HG03432 (cell line): ENCODE results near the gene NXPE4.
A peak's percentile ranks its signal among the peaks of the same experiment; 100 is the strongest.
"Not testable (repeated sequence)": the region's sequence is repeated elsewhere in the genome, so short reads cannot be mapped to it uniquely, and the experiment has no call there.

ENCODE experiments used
- ATAC-seq: cut with Tn5 transposase; IDR thresholded peaks from one replicate; pipeline ENCODE4 v1.9.1; 2021; ENCODE audit warnings: mild to moderate bottlenecking, moderate library complexity; ENCODE audit not compliant: unreplicated experiment

NXPE4 gene

GRCh38 chr11:114595571-114595970, at the start of gene NXPE4:
Gene NXPE4, minus strand, starts transcription at chr11:114595786. Its CDS starts 1,027 bp downstream, at chr11:114594759.
- no peak for ATAC-seq

- not testable (repeated sequence) for ATAC-seq
Observed at GRCh38 chr11:114639440-114639839, 43.9 kb upstream of the NXPE4 start.

- not testable (repeated sequence) for ATAC-seq
Observed at GRCh38 chr11:114631445-114631965, 35.9 kb upstream of the NXPE4 start.

GRCh38 chr11:114625294-114625693, 29.7 kb upstream of the NXPE4 start:
- ATAC-seq, result no peak

DNA sequence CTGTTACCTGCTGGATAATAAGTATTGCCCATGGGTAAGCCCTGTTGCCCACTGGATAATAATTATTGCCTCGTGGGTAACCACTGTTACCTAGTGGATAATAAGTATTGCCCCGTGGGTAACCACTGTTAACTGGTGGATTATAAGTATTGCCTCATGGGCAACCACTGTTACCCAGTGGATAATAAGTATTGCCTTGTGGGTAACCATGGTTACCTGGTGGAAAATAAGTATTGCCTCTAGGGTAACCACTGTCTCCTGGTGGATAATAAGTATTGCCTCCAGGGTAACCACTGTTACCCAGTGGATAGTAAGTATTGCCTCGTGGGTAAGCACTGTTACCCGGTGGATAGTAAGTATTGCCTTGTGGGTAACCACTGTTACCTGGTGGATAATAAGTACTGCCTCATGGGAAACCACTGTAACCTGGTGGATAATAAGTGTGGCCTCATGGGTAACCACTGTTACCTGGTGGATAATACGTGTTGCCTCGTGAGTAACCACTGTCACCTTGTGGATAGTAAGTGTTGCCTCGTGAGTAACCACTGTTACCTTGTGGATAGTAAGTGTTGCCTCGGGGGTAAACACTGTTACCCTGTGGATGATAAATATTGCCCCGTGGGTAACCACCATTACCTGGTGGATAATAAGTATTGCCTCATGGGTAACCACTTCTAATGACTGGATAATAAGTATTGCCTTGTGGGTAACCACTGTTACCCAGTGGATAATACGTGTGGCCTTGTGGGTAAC, 29.0 kb upstream of the NXPE4 start:
- no peak for ATAC-seq

DNA sequence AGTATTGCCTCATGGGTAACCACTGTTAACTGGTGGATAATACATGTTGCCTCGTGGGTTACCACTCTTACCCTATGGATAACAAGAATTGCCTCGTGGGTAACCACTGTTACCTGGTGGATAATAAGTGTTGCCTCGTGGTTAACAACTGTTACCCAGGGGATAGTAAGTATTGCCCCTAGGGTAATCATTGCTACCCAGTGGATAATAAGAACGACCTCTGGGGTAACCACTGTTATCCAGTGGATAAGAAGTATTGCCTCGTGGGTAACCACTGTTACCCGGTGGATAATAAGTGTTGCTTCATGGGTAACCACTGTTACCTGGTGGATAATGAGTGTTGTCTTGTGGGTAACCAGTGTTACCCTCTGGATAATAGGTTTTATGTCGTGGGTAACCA, 28.1 kb upstream of the NXPE4 start:
- no peak for ATAC-seq

DNA sequence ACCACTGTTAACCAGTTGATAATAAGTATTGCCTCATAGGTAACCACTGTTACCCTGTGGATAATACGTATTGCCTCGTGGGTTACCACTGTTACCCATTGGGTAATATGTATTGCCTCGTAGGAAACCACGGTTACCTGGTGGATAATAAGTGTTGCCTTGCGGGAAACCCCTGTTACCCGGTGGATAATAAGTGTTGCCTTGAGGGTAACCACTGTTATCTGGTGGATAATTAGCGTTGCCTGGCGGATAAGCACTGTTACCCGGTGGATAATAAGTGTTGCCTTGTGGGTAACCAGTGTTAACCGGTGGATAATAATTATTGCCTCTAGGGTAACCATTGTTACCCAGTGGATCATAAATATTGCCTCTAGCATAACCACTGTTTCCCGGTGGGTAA, 27.3 kb upstream of the NXPE4 start:
- ATAC-seq, result no peak

GRCh38 chr11:114621950-114622809, 26.6 kb upstream of the NXPE4 start:
- no peak for ATAC-seq

DNA sequence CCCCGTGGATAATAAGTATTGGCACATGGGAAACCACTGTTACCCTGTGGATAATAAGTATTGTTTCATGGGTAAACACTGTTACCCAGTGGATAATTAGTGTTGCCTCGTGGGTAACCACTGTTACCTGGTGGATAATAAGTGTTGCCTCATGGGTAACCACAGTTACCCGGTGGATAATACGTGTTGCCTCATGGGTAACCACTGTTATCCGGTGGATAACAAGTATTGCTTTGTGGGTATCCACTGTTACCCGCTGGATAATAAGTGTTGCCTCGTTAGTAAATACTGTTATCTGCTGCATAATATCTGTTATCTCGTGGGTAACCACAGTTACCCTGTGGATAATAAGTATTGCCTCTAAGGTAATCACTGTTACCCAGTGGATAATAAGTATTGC, 25.5 kb upstream of the NXPE4 start:
- ATAC-seq, result no peak

- ATAC-seq, result no peak
Observed at GRCh38 chr11:114619659-114620173, 24.1 kb upstream of the NXPE4 start.

- no peak for ATAC-seq
Observed at GRCh38 chr11:114618139-114618538, 22.6 kb upstream of the NXPE4 start.

DNA sequence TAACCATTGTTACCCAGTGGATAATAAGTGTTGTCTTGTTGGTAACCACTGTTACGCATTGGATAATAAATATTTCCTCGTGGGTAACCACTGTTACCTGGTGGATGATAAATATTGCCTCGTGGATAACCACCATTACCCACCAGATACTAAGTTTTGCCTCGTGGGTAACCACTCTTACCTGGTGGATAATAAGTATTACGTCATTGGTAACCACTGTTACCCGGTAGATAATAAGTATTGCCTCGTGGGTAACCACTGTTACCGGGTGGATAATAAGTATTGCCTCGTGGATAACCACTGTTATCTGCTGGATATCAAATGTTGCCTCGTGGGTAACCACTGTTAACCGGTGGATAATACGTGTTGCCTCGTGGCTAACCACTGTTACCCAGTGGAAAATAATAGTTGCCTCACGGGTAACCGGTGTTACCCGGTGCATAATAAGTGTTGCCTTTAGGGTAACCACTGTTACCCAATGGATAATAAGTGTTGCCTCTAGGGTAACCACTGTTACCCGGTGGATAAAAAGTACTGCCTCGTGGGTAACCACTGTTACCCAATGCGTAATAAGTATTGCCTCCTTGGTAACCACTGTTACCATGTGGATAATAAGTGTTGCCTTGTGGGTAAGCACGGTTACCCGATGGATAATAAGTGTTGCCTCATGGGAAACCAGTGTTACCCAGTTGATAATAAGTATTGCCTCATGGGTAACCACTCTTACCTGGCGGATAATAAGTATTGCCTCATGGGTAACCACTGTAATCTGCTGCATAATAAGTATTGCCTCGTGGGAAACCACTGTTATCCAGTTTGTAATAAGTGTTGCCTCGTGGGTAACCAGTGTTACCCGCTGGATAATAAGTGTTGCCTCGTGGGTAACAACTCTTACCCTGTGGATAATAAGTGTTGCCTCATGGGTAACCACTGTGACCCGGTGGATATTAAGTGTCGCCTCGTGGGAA, 21.9 kb upstream of the NXPE4 start:
- no peak for ATAC-seq

GRCh38 chr11:114616516-114616915, 20.9 kb upstream of the NXPE4 start:
- no peak for ATAC-seq

GRCh38 chr11:114615448-114616361, 20.1 kb upstream of the NXPE4 start:
- ATAC-seq, result no peak

GRCh38 chr11:114614127-114614720, 18.6 kb upstream of the NXPE4 start:
- ATAC-seq, result peak; percentile 22

GRCh38 chr11:114613094-114613493, 17.5 kb upstream of the NXPE4 start:
- ATAC-seq, result not testable (repeated sequence)

DNA sequence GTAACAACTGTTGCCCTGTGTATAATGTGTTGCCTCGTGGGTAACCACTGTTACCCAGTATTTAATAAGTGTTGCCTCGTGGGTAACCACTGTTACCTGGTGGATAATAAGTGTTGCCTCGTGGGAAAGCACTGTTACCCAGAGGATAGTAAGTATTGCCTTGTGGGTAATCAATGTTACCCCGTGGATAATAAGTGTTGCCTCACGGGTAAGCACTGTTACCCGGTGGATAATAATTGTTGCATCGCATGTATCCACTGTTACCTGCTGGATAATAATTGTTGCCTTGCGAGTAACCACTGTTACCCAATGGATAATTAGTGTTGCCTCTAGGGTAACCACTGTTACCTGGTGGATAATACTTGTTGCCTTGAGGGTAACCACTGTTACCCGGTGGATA, 17.1 kb upstream of the NXPE4 start:
- no peak for ATAC-seq

GRCh38 chr11:114612199-114612598, 16.6 kb upstream of the NXPE4 start:
- ATAC-seq, result not testable (repeated sequence)
